Measurements from ENCODE around the gene PHKG2. TPM values are rescaled to one million over a fixed set of nuclear protein-coding genes. Genes with fewer than 3 reads are reported as not detected.
A peak's percentile ranks its signal among the peaks of the same experiment; 100 is the strongest.

PHKG2 gene
- total RNA-seq, 1 donor from 2014 or later: 26.0 TPM

GRCh38 chr16:30740364-30741251 is 7.6 kb upstream of the PHKG2 start:
- TF ChIP-seq, protein P1, sequence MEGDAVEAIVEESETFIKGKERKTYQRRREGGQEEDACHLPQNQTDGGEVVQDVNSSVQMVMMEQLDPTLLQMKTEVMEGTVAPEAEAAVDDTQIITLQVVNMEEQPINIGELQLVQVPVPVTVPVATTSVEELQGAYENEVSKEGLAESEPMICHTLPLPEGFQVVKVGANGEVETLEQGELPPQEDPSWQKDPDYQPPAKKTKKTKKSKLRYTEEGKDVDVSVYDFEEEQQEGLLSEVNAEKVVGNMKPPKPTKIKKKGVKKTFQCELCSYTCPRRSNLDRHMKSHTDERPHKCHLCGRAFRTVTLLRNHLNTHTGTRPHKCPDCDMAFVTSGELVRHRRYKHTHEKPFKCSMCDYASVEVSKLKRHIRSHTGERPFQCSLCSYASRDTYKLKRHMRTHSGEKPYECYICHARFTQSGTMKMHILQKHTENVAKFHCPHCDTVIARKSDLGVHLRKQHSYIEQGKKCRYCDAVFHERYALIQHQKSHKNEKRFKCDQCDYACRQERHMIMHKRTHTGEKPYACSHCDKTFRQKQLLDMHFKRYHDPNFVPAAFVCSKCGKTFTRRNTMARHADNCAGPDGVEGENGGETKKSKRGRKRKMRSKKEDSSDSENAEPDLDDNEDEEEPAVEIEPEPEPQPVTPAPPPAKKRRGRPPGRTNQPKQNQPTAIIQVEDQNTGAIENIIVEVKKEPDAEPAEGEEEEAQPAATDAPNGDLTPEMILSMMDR (IDR thresholded peaks at IDR 0.05): no peak
- H3K27me3 ChIP-seq: no peaks in the 10 kb centered on the region
- H3K4me1 ChIP-seq: peaks cover 15% of the 10 kb centered on the region
- H3K4me3 ChIP-seq: peak overlapping the region; percentile 37
- intact Hi-C loops (cut with DNase I): no loop called here
- ATAC-seq (peak; percentile 89), DNase-seq (peak; percentile 93)
- peak overlapping the region; percentile 80 for H3K27ac ChIP-seq
- H3K36me3 ChIP-seq: peaks cover 78% of the 10 kb centered on the region
- H3K9me3 ChIP-seq: no peaks in the 10 kb centered on the region

- intact Hi-C loops (cut with DNase I): no loop called here
- Histone ChIP-seq H3K4me3 (peak overlapping the region; percentile 37), H3K27ac (peak overlapping the region; percentile 80), H3K27me3 (no peaks in the 10 kb centered on the region), H3K9me3 (no peaks in the 10 kb centered on the region), H3K36me3 (peaks cover 70% of the 10 kb centered on the region), H3K4me1 (peaks cover 15% of the 10 kb centered on the region)
- peak; percentile 91 for ATAC-seq
- peak; percentile 84 for DNase-seq
- TF ChIP-seq, protein P1 (IDR thresholded peaks at IDR 0.05): no peak
Observed at GRCh38 chr16:30741461-30741914, 6.7 kb upstream of the PHKG2 start.

GRCh38 chr16:30743716-30744115 is 4.5 kb upstream of the PHKG2 start:
- intact Hi-C loops (cut with DNase I): no loop called here
- ATAC-seq (no peak), DNase-seq (no peak)
- Histone ChIP-seq H3K4me1 (peaks cover 22% of the 10 kb centered on the region), H3K9me3 (no peaks in the 10 kb centered on the region), H3K36me3 (peaks cover 48% of the 10 kb centered on the region), H3K27me3 (no peaks in the 10 kb centered on the region), H3K4me3 (no peak overlapping the region), H3K27ac (no peak overlapping the region)
- TF ChIP-seq, protein P1 (IDR thresholded peaks at IDR 0.05): no peak

GRCh38 chr16:30744183-30744582 is 4.0 kb upstream of the PHKG2 start:
- intact Hi-C loops (cut with DNase I): no loop called here
- DNase-seq (no peak), ATAC-seq (no peak)
- Histone ChIP-seq H3K9me3 (no peaks in the 10 kb centered on the region), H3K27ac (no peak overlapping the region), H3K4me1 (peaks cover 22% of the 10 kb centered on the region), H3K4me3 (no peak overlapping the region), H3K36me3 (peaks cover 43% of the 10 kb centered on the region), H3K27me3 (no peaks in the 10 kb centered on the region)
- TF ChIP-seq, protein P1 (IDR thresholded peaks at IDR 0.05): no peak

GRCh38 chr16:30745082-30745481 is 3.1 kb upstream of the PHKG2 start:
- intact Hi-C loops (cut with DNase I): no loop called here
- no peak for ATAC-seq
- DNase-seq: no peak
- Histone ChIP-seq H3K9me3 (no peaks in the 10 kb centered on the region), H3K4me1 (peaks cover 16% of the 10 kb centered on the region), H3K27ac (no peak overlapping the region), H3K4me3 (no peak overlapping the region), H3K36me3 (peaks cover 40% of the 10 kb centered on the region), H3K27me3 (no peaks in the 10 kb centered on the region)
- TF ChIP-seq, protein P1 (IDR thresholded peaks at IDR 0.05): no peak

Data from upper lobe of right lung (tissue), 1 donor.